Caco-2 (cell line): ENCODE data around the gene SOD3. TPM values are rescaled to one million over a fixed set of nuclear protein-coding genes. Genes with fewer than 3 reads are reported as not detected.

Source experiments
- BruUV-seq: library from RNA; stranded (reverse); fragments of 400-500 nt; replicated peaks from 2 replicates; lab custom pipeline; 2021; lab: Mats Ljungman, UMichigan
- CTCF ChIA-PET: fragments of 300-600 bp; sonication (Branson Sonifier 250); formaldehyde crosslinking; loops from one replicate; lab custom pipeline; 2022; ENCODE audit warnings: antibody characterized with exemption; lab: Charles Lee
- POLR2A ChIA-PET: fragments of 300-600 bp; sonication (Branson Sonifier 250); formaldehyde crosslinking; loops from one replicate; lab custom pipeline; 2022; ENCODE audit warnings: antibody characterized with exemption; lab: Charles Lee
- DNase-seq, 2 experiments: peaks; one replicate each; pipeline versions ENCODE4 v3.0.0 to v3.0.0-alpha.2; 2020 to 2022
- H3K27me3 ChIP-seq: replicated peaks from 2 replicates; pipeline ENCODE4 v1.6.0; 2011; ENCODE audit warnings: low read length; ENCODE audit not compliant: control insufficient read depth, insufficient read depth
- H3K36me3 ChIP-seq: 2 replicates; pipeline ENCODE4 v1.5.1; 2011; ENCODE audit warnings: low read length; ENCODE audit not compliant: control insufficient read depth, insufficient read depth
- H3K4me1 ChIP-seq: fragments of 250-450 bp; sonication (Bioruptor Pico); 2 replicates; pipeline ENCODE4 v1.5.1; 2020; ENCODE audit warnings: mild to moderate bottlenecking
- H3K4me3 ChIP-seq: 2 replicates; pipeline ENCODE4 v1.5.1; 2011; ENCODE audit warnings: low read depth, mild to moderate bottlenecking, control low read depth, low read length
- H3K9me3 ChIP-seq: fragments of 250-450 bp; sonication (Bioruptor Pico); 2 replicates; pipeline ENCODE4 v1.5.1; 2020; ENCODE audit warnings: mild to moderate bottlenecking, moderate library complexity
- H3K27ac Mint-ChIP-seq: one replicate; pipeline ENCODE4 v1.8.0; 2022; ENCODE audit warnings: mixed read lengths; ENCODE audit not compliant: unreplicated experiment
- H3K27me3 Mint-ChIP-seq: one replicate; pipeline ENCODE4 v1.8.0; 2022; ENCODE audit warnings: mixed read lengths; ENCODE audit not compliant: insufficient read depth, unreplicated experiment
- H3K36me3 Mint-ChIP-seq: one replicate; pipeline ENCODE4 v1.8.0; 2022; ENCODE audit warnings: mild to moderate bottlenecking, mixed read lengths; ENCODE audit not compliant: insufficient read depth, unreplicated experiment
- H3K4me1 Mint-ChIP-seq: one replicate; pipeline ENCODE4 v1.8.0; 2022; ENCODE audit warnings: low read depth, mixed read lengths; ENCODE audit not compliant: unreplicated experiment
- H3K4me3 Mint-ChIP-seq: one replicate; pipeline ENCODE4 v1.8.0; 2022; ENCODE audit warnings: mild to moderate bottlenecking, moderate library complexity, mixed read lengths; ENCODE audit not compliant: unreplicated experiment
- H3K9me3 Mint-ChIP-seq: one replicate; pipeline ENCODE4 v1.8.0; 2022; ENCODE audit warnings: mixed read lengths; ENCODE audit not compliant: unreplicated experiment
- CTCF ChIP-seq, 2 experiments: fragments of 200-600 bp in 1 of 2; IDR thresholded peaks; 1 replicate in 1 of 2; 2 replicates in 1 of 2; pipeline versions ENCODE4 v1.5.1 to v1.8.0; 2011 to 2022; ENCODE audit warnings: antibody characterized with exemption in 1 of 2, control low read depth in 1 of 2, inconsistent platforms in 1 of 2, low read depth in 1 of 2, low read length in 1 of 2, mild to moderate bottlenecking in 1 of 2, moderate library complexity in 1 of 2; ENCODE audit not compliant: insufficient read depth in 1 of 2, severe bottlenecking in 1 of 2, unreplicated experiment in 1 of 2
- intact Hi-C: fragments of 100-400 bp; cut with micrococcal nuclease; formaldehyde crosslinking; loops from one replicate; pipeline ENCODE4 v1.10.0; 2022; ENCODE audit not compliant: unreplicated experiment
- total RNA-seq: library from RNA; stranded (reverse); gene quantifications from 2 replicates; pipeline ENCODE4 v1.2.3, GENCODE V29; 2022

The SOD3 gene
- total RNA-seq, 1 experiment from 2014 or later = 6.6 TPM

GRCh38 chr4:24802648-24803047 lies 7.3 kb downstream of the SOD3 start:
- no peak for DNase-seq
- ChIA-PET POLR2A (no interaction called here), CTCF (no interaction called here)
- Mint-ChIP-seq H3K4me1 (peaks cover 10% of the 10 kb centered on the region), H3K27ac (no peak overlapping the region), H3K4me3 (no peak overlapping the region), H3K36me3 (no peaks in the 10 kb centered on the region), H3K9me3 (no peaks in the 10 kb centered on the region), H3K27me3 (no peaks in the 10 kb centered on the region)
- intact Hi-C loops = no loop called here
- no peak overlapping the region for H3K4me3 ChIP-seq
- H3K27me3 ChIP-seq = no peaks in the 10 kb centered on the region
- no peaks in the 10 kb centered on the region for H3K36me3 ChIP-seq
- H3K4me1 ChIP-seq = no peaks in the 10 kb centered on the region
- BruUV-seq = no TSS peak
- no peak for TF ChIP-seq CTCF (IDR thresholded peaks at IDR 0.05; ENCODE audit: insufficient read depth in 1 of 2, low read depth in 1 of 2, low read length in 1 of 2, severe bottlenecking in 1 of 2, unreplicated experiment in 1 of 2)
- no peaks in the 10 kb centered on the region for H3K9me3 ChIP-seq

GRCh38 chr4:24805067-24805466 lies 9.7 kb downstream of the SOD3 start:
- Mint-ChIP-seq H3K27me3 (no peaks in the 10 kb centered on the region), H3K9me3 (no peaks in the 10 kb centered on the region), H3K4me3 (no peak overlapping the region), H3K4me1 (peaks cover 10% of the 10 kb centered on the region), H3K27ac (no peak overlapping the region), H3K36me3 (no peaks in the 10 kb centered on the region)
- Histone ChIP-seq H3K9me3 (no peaks in the 10 kb centered on the region), H3K27me3 (no peaks in the 10 kb centered on the region), H3K36me3 (no peaks in the 10 kb centered on the region), H3K4me3 (no peak overlapping the region), H3K4me1 (no peaks in the 10 kb centered on the region)
- BruUV-seq = no TSS peak
- intact Hi-C loops = no loop called here
- DNase-seq = peak in 1 of 2 experiments; percentile 38
- CTCF ChIA-PET = interaction anchor here (0.5 kb wide), 1 partner anchor 277 kb away, joined by 3 read pairs; no protein-coding TSS in a partner anchor
- POLR2A ChIA-PET = no interaction called here
- no peak for TF ChIP-seq CTCF (IDR thresholded peaks at IDR 0.05; ENCODE audit: insufficient read depth in 1 of 2, low read depth in 1 of 2, low read length in 1 of 2, severe bottlenecking in 1 of 2, unreplicated experiment in 1 of 2)

GRCh38 chr4:24805566-24805965 lies 10.2 kb downstream of the SOD3 start:
- no peaks in the 10 kb centered on the region for H3K36me3 Mint-ChIP-seq
- H3K4me3 Mint-ChIP-seq = no peak overlapping the region
- Histone ChIP-seq H3K27me3 (no peaks in the 10 kb centered on the region), H3K4me1 (no peaks in the 10 kb centered on the region), H3K9me3 (no peaks in the 10 kb centered on the region), H3K36me3 (no peaks in the 10 kb centered on the region), H3K4me3 (no peak overlapping the region)
- no peak for TF ChIP-seq CTCF (IDR thresholded peaks at IDR 0.05; ENCODE audit: insufficient read depth in 1 of 2, low read depth in 1 of 2, low read length in 1 of 2, severe bottlenecking in 1 of 2, unreplicated experiment in 1 of 2)
- intact Hi-C loops = no loop called here
- POLR2A ChIA-PET = no interaction called here
- CTCF ChIA-PET = no interaction called here
- no peaks in the 10 kb centered on the region for H3K9me3 Mint-ChIP-seq
- no peak for DNase-seq
- H3K27me3 Mint-ChIP-seq = no peaks in the 10 kb centered on the region
- peaks cover 10% of the 10 kb centered on the region for H3K4me1 Mint-ChIP-seq
- BruUV-seq = no TSS peak
- no peak overlapping the region for H3K27ac Mint-ChIP-seq
